ENCODE measurements around the gene ZMYND10.

ZMYND10 gene

DNA sequence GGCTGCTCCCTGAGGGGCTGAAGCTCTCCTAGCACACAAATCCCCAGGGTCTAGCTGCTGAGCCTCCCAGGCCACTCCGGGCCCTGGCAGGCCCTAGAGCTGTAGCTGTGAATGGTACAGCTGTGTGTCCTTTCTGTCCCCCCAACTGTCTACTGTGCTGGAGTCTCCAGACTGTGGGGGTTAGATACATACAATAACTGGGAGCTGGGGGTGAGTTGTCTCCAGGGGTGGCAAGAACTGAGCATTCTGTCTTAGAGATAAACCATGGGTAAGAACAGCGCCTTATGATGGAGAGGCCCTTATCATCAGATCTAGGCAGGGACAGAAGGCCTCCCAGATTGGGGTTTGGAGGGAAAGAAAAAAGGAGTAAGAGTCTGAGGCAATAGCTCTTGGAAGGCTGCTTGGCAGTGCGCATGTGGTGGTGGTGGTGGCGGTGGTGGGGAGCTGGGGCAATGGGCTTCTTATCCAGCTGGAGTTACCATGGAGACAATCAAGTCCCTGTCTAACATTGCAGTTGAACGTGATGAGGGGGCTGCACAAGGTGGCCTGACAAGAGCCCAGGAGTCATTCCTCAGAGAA is 8.7 kb upstream of the ZMYND10 start:
- DNase-seq (ENCODE audit: low spot score), result no peak
- TF ChIP-seq, protein P1, sequence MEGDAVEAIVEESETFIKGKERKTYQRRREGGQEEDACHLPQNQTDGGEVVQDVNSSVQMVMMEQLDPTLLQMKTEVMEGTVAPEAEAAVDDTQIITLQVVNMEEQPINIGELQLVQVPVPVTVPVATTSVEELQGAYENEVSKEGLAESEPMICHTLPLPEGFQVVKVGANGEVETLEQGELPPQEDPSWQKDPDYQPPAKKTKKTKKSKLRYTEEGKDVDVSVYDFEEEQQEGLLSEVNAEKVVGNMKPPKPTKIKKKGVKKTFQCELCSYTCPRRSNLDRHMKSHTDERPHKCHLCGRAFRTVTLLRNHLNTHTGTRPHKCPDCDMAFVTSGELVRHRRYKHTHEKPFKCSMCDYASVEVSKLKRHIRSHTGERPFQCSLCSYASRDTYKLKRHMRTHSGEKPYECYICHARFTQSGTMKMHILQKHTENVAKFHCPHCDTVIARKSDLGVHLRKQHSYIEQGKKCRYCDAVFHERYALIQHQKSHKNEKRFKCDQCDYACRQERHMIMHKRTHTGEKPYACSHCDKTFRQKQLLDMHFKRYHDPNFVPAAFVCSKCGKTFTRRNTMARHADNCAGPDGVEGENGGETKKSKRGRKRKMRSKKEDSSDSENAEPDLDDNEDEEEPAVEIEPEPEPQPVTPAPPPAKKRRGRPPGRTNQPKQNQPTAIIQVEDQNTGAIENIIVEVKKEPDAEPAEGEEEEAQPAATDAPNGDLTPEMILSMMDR (IDR thresholded peaks at IDR 0.05; ENCODE audit: extremely low read depth, missing control alignments), result no peak

DNA sequence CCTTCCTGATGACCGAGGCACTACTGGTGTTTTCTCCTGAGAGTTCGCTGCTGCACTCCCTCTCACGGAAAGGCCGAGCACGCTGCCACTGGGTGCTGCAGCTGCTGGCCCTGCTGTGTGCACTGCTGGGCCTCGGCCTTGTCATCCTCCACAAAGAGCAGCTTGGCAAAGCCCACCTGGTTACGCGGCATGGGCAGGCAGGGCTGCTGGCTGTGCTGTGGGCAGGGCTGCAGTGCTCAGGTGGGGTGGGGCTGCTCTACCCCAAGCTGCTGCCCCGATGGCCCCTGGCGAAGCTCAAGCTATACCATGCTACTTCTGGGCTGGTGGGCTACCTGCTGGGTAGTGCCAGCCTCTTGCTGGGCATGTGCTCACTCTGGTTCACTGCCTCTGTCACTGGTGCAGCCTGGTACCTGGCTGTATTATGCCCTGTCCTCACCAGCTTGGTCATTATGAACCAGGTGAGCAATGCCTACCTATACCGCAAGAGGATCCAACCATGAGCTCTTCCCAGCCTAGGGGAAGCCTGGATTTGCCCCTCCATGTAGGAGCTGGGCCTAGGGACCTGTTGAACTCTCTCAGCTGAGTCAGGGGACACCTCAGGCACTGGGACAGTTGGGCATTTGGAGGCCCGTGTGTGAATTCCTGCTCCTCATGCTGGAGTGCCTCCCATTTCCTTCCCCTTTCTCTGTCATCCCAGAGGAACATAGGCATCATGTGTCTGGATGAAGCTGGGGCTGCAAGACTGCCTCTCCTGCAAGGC is 7.9 kb upstream of the ZMYND10 start:
- DNase-seq (ENCODE audit: low spot score), result no peak
- TF ChIP-seq, protein P1 (IDR thresholded peaks at IDR 0.05; ENCODE audit: extremely low read depth, missing control alignments), result no peak

DNA sequence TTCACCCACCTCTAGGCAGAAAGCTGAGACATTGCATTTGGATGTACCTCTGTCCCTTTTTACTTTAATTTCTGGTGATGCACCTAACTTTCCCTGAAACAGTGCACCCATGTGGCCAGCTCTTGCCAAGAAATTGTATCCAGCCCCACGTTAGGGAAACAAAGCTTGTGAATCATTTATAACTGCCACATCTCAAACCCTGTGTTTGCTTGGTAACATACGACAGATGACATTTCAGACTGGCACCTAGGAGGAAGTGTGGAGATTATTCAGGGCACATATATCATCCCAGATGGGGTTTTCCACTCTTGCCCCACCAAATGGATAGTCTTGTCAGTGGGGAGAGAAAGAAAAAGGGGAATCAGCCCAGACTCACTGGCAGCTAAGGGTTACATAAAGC is 7.2 kb upstream of the ZMYND10 start:
- TF ChIP-seq, protein P1 (IDR thresholded peaks at IDR 0.05; ENCODE audit: extremely low read depth, missing control alignments), result no peak
- DNase-seq (ENCODE audit: low spot score), result no peak

DNA sequence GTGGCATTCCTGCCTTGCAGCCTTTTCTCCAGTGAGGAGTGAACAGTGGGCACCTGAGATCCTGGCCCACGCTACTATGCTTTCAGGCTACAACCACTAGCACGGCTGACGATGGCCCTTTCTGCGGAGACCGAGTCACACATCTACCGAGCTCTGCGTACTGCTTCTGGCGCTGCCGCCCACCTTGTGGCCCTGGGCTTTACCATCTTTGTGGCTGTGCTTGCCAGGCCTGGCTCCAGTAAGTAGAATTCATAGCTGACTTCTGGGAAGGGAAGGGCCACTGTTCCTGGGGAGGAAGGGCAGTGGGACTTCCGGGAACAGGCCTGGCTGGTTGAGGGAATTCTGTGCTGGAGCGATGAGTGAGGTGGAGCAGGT is 5.8 kb upstream of the ZMYND10 start:
- TF ChIP-seq, protein P1 (IDR thresholded peaks at IDR 0.05; ENCODE audit: extremely low read depth, missing control alignments), result no peak
- DNase-seq (ENCODE audit: low spot score), result no peak

DNA sequence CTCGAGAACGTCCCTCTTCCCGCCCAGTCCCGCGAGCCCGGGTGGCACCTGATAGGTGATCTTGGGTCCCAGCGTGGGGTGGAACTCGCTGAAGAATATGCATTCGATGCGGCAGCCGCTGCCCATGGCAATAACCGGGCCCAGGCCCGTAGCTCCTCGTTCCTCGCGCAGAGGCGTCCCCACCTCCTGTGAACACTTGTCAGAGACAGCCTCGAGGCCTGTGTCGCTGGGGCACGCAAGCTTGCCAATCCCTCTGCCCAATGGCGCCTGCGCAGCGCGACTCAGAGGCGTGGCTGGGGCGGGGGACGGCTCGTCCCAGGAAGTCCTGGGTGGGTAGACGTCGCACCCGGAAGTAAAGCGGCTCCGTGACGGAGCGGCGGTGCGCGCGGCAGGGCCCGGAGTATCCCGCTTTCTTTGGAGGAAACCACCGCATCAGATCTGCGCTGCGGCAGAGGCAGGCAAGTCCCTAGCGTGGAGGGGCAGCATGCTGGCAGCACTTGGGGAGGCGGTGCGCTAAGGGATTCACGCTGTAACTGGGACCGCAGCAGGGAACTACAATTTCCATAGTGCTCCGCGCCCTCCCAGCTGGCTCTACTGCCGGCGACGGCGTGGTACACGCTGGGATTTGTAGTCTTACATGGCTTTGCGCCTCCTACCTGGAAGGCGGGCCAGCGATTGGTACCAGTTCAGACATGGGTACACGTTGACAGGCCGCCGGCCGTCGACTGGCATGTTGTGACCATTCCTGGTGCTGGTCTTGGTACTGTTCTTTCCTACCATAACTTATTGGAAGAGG is 5.2 kb upstream of the ZMYND10 start, which contains the start of the genes CYB561D2 and NPRL2:
TSS of gene CYB561D2 (plus strand) at position 336 of the 796 bp plus-strand sequence. CDS start 572 bp downstream, outside the sequence.
TSS of gene NPRL2 (minus strand) at position 249 of the 796 bp plus-strand sequence. CDS start at position 126, 123 bp downstream.
- TF ChIP-seq, protein P1 (IDR thresholded peaks at IDR 0.05; ENCODE audit: extremely low read depth, missing control alignments), result no peak
- peak; percentile 95 for DNase-seq (ENCODE audit: low spot score)

DNA sequence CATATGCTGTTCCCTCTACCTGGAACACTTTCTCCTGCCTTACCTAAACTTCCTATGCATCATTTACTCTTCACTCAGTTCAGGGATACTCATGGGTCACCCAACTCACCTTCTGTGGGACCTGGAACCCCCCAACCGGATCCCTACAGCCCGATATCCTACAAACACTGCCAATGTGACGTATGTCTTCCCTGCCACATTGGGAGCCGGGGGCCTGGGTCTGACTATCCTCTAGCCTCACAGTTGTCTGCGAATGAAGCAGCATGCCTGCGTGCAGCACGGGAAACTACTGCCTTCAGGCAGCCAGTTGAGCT is 4.6 kb upstream of the ZMYND10 start:
- DNase-seq (ENCODE audit: low spot score), result no peak
- TF ChIP-seq, protein P1 (IDR thresholded peaks at IDR 0.05; ENCODE audit: extremely low read depth, missing control alignments), result no peak

Measured in GM20000 (cell line).